ENCODE measurements around the gene TALDO1.

DNA sequence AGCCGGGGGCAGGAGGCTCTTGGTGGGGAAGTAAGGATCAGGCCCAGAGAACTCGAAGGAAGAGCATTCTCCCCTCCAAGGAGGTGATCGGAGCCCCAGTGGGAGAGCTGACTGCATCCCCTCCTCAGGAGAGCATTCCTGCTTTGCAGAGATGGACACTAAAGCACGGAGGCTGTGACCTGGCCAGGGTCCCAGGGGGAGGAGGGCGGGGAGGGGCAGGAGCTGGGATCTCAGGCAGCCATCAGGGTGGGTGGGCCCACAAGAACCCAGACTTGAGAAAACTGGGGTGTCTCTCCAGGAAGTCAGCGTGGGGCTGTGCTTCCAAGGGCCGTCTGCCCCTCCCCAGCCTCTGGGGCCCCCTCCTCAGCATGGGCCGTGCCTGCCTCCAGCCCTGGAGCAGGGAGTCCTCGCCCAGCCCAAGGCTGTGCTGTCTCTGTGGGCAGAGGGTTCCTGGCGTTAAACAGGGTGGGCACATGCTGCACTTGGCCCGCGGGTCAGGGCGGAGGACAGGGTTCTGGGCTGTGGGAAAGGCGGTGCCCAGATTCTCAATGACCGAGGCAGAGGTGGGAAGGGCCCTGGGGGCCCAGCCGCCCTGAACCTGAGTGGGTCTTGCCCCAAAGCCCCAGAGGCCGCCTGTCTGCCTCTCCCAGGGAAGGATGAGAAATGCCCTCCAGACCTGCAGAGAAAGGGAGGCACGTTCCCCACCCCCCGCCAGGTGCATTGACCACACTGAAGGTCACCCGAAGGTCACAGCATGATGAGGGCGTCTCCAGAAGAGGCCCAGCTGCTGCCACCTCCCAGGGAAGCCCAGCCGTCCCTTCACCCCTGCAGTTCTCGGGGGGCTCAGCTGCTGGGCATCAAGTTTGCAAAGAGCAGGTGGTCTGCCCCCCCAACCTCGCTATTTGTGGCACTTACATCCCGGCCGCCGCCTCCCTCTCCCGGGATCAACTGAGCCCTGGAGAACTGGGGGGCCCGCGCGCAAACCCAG, 42.0 kb downstream of the TALDO1 start:
- no peak for TF ChIP-seq EZH2phosphoT487 (IDR thresholded peaks at IDR 0.05; ENCODE audit: borderline replicate concordance)
- TF ChIP-seq, protein P1, sequence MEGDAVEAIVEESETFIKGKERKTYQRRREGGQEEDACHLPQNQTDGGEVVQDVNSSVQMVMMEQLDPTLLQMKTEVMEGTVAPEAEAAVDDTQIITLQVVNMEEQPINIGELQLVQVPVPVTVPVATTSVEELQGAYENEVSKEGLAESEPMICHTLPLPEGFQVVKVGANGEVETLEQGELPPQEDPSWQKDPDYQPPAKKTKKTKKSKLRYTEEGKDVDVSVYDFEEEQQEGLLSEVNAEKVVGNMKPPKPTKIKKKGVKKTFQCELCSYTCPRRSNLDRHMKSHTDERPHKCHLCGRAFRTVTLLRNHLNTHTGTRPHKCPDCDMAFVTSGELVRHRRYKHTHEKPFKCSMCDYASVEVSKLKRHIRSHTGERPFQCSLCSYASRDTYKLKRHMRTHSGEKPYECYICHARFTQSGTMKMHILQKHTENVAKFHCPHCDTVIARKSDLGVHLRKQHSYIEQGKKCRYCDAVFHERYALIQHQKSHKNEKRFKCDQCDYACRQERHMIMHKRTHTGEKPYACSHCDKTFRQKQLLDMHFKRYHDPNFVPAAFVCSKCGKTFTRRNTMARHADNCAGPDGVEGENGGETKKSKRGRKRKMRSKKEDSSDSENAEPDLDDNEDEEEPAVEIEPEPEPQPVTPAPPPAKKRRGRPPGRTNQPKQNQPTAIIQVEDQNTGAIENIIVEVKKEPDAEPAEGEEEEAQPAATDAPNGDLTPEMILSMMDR (conservative IDR thresholded peaks at IDR 0.05; ENCODE audit: low read length): no peak

Data from Loucy (cell line).